NCI-H446 (cell line): Measurements from ENCODE around the gene FAM3B.

Experiments used
- DNase-seq, 2 experiments: peaks; one replicate each; lab custom pipeline; 2025; lab: John Stamatoyannopoulos, UW

The FAM3B gene

GRCh38 chr21:41369105-41369919 lies 52.7 kb downstream of the FAM3B start:
- DNase-seq, result no peak

GRCh38 chr21:41369920-41370839 lies 53.6 kb downstream of the FAM3B start:
- no peak for DNase-seq

- DNase-seq, result no peak
These were observed 54.5 kb downstream of the FAM3B start for GRCh38 chr21:41370840-41371684.

GRCh38 chr21:41371685-41372030 lies 55.1 kb downstream of the FAM3B start:
- no peak for DNase-seq

- DNase-seq, result no peak
These were observed 56.7 kb downstream of the FAM3B start for GRCh38 chr21:41373253-41373652.

GRCh38 chr21:41373763-41374162 lies 57.2 kb downstream of the FAM3B start:
- no peak for DNase-seq

GRCh38 chr21:41374177-41374712 lies 57.6 kb downstream of the FAM3B start:
- DNase-seq, result no peak

GRCh38 chr21:41374867-41375533 lies 58.4 kb downstream of the FAM3B start:
- DNase-seq, result no peak

- DNase-seq, result no peak
These were observed 59.3 kb downstream of the FAM3B start for GRCh38 chr21:41375875-41376274.

GRCh38 chr21:41377715-41378114 lies 61.1 kb downstream of the FAM3B start:
- DNase-seq, result no peak

- DNase-seq, result no peak
These were observed 62.2 kb downstream of the FAM3B start for GRCh38 chr21:41378849-41379248.

GRCh38 chr21:41379901-41380300 lies 63.3 kb downstream of the FAM3B start:
- no peak for DNase-seq

GRCh38 chr21:41381731-41382130 lies 65.1 kb downstream of the FAM3B start:
- DNase-seq, result no peak

- DNase-seq, result no peak
These were observed 70.6 kb downstream of the FAM3B start for GRCh38 chr21:41387042-41387819.

- DNase-seq, result no peak
These were observed 71.2 kb downstream of the FAM3B start for GRCh38 chr21:41387824-41388223.

- DNase-seq, result no peak
These were observed 71.7 kb downstream of the FAM3B start for GRCh38 chr21:41388259-41388658.

- no peak for DNase-seq
These were observed 73.5 kb downstream of the FAM3B start for GRCh38 chr21:41390043-41390639.

- no peak for DNase-seq
These were observed 77.4 kb downstream of the FAM3B start for GRCh38 chr21:41393876-41394465.

GRCh38 chr21:41396558-41397075 lies 80.0 kb downstream of the FAM3B start:
- DNase-seq, result no peak
